Femur (tissue), 1 donor: ENCODE measurements around the gene DLGAP4.
"Not testable (repeated sequence)": the region's sequence is repeated elsewhere in the genome, so short reads cannot be mapped to it uniquely, and the experiment has no call there.

Experiments
- DNase-seq: peaks from one replicate; pipeline ENCODE4 v3.0.0-alpha.2; 2017

The DLGAP4 gene

DNA sequence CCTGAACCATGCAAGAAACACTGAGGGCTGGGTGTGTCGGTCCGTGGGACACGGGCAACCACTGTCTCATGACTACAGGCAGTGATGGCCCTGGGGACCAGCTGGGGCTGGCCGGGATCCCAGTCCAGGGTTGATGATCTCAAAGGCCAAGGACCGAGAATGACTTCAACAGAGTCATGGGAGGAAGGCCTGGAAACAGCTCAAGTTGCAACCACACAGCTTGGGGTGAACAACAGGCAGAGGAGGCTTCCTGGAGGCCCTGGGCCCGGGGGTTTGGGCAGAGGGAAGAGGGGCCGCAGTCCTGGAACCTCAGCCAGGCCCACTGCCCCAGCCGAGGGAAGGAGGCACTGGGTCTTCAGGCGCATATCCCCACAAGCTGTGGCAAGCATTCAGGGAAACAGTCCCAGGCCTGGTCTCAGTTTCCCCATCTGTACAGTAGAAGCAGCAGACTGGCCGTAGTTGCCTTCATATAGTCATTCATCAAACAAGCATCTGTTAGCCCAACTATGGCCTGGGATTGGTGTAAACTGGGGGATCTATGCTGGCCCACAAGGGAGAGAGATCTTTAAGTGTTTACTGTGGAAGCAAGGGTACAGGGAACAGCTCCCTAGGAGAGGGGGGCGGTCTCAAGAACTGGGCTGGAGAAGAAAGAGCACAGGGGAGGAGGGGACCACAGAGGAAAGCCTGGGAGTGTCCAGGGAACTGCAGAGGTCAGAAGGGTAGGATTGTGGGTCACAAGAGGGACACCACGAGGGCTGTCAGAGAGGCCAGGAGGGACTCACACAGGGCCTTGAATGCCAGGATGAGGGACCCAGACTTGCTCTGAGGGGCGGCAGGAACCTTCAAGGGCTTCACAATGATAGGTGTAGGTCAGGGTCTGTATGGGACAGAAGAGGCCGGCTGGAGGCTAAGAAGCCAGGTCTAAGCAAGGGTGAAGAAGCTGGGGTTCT is 237.3 kb downstream of the DLGAP4 start:
- peak; percentile 74 for DNase-seq

DNA sequence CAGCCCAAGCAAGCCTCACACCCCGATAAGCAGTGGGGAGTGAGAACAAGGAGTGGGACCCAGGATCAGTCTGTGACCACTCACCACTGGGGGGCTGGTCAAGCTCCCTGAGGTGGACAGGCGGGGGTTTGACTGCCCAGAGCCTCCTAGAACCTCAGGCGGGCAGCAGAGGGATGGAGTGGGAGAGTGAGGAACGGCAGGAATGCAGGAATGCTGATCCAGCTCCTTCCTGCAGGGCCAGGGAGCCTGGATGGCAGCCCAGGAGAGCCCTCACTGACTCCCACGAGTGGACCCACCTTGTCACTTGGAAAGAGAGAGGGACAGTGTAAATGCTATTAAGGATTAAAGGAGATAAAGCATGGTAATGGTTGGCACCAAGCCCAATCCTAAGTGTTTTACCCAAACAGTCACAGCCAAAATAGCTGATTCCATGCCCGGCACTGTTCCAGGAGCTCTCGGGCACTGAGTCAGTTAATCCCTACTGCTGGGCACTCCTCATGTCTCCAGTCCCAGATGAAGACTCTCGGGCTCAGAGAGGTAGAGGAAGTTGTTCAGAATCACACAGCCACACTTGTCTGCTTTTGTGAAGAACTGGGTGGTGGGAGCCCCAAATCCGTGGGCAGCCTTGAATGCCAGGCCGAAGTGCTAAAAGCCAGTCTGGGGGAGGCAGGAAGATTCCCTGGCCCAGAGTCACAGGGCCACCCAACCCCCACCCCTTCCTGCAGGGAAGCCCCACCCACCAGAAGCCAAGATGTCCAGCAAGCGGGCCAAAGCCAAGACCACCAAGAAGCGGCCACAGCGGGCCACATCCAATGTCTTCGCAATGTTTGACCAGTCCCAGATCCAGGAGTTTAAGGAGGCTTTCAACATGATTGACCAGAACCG is 238.2 kb downstream of the DLGAP4 start:
- no peak for DNase-seq

DNA sequence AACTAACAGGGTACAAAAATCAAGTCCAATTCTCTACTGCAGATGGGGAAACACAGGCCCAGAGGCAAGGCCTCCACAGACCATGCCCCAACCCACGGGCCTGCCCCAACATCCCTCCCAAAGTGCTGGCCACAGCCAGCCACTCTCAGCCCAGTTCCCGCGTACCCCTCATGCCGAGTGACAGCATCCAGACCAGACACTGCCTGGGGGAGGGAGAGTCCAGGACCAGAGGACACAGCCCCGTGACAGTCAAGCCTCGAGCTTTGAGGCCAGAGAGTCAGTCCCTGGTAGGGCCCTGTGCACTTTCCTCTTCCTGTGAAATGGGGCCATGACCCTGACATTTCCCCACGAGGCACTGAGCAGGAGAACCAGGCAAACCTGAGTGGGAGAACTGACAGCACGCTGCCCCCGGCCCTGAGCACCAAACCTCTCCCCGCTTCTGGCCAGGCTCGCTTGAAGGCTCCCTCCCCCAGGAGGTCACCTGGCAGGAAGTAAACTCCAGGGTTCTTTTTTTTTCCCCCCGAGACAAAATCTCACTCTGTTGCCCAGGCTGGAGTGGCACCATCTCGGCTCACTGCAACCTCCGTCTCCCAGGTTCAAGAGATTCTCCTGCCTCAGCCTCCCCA is 240.1 kb downstream of the DLGAP4 start:
- no peak for DNase-seq

DNA sequence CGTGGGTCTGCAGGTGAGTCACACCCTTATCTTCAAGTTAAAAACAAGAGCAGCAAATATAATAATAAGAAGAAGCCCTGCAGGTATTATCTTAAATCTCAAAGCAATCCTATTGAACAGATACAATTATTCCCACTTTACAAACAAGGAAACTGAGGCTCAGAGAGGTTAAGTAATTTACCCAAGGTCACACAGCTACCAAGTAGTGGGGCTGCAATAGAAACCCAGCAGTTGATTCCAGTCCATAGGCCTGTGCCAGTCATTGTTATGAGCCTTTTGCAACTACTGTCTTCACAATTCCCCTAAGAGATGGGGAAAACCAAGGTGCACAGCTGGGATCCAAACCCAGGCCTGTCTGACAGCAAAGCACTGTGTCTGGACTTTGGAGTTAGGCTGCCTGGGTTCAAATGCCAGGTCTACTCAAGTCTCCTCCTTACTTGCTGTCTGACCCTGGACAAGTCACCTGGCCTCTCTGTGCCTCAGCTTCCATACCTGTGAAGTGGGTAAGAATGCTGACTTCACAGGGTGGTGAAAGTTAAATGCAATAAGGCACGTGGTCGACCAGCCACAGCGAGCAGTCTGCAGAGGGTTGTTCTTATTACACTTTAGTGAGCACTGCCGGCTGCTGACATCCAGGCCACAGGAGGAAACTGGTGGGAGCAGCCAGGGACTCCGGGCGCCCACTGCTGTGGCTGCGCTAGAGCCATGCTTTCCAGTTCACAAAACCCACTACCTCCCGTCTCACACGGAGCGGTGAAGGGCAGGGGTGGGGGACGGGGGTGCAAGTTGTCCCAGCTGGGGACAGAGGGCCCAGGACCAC is 241.3 kb downstream of the DLGAP4 start:
- no peak for DNase-seq

DNA sequence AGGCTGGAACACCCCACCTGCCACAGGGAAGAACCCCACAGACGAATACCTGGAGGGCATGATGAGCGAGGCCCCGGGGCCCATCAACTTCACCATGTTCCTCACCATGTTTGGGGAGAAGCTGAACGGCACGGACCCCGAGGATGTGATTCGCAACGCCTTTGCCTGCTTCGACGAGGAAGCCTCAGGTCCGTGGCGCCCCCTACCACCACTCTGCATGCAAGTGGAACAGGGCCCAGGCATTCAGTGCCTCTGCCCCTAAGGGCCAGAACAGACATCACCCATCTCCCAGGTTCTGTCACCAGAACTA is 241.8 kb downstream of the DLGAP4 start:
- no peak for DNase-seq

DNA sequence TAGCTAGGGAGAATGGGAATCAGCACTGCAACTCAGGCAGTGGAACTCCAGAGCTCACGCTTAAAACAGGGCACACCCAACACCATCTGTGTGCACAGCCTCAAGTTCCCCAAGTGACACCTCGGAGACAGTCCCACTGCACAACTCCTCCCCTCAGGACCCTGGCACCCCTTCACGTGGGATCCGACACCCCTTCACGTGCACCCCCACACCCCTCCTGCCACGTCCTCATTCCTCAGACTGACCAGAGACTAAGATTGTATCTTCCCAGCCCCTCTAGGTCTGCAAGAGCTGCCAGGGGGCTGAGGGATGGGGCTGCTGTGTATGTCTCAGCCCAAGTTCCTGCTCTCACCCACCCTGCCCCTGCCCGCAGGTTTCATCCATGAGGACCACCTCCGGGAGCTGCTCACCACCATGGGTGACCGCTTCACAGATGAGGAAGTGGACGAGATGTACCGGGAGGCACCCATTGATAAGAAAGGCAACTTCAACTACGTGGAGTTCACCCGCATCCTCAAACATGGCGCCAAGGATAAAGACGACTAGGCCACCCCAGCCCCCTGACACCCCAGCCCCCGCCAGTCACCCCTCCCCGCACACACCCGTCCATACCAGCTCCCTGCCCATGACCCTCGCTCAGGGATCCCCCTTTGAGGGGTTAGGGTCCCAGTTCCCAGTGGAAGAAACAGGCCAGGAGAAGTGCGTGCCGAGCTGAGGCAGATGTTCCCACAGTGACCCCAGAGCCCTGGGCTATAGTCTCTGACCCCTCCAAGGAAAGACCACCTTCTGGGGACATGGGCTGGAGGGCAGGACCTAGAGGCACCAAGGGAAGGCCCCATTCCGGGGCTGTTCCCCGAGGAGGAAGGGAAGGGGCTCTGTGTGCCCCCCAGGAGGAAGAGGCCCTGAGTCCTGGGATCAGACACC is 242.8 kb downstream of the DLGAP4 start:
- no peak for DNase-seq

DNA sequence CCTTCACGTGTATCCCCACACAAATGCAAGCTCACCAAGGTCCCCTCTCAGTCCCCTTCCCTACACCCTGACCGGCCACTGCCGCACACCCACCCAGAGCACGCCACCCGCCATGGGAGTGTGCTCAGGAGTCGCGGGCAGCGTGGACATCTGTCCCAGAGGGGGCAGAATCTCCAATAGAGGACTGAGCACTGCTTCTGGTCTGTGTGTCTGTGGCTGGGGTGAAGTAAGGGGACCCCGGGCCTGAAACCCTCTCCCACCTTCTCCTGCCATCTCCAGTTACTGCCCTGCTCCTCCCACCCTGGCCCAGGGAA is 243.4 kb downstream of the DLGAP4 start:
- DNase-seq = no peak

DNA sequence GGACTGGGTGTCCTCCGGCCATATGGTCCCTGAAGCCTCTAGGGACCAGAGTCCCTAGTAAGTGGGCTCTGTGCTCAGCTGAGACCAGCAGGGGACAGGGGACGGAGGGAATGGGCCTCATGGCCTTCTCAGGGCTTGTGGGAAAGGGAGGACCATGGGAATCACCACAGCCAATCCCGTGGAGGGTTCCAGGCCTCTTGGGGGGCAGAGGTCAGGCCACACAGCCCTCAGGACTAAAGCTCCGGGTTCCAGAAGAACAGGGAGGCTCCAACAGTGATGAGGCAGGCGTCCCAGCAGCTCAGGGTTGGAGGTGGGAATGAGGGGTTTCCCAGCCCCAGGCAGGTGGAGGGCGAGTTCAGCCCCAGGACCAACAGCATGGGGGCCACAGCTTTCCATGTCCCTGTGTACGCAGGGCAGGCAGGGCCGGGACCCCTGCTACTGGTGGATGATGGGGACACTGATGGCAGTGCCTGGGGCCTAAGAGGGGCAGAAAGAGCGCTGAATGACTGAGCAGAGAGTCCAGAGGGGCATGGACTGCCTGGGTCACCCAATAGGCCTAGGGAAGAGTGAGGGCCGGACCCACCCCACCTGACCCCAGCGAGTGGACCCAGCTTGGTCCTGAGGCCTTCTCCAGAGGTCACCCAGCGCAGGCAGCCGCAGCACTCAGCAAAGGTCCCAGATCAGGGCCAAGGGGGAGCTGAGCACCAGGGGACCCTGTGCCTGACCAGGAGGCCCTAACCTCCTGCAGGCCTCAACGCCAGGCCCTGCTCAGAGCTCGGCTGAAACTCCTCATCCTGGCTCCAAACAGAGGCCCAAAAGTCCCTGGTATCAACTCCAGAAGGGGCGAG is 244.0 kb downstream of the DLGAP4 start:
- DNase-seq = no peak

DNA sequence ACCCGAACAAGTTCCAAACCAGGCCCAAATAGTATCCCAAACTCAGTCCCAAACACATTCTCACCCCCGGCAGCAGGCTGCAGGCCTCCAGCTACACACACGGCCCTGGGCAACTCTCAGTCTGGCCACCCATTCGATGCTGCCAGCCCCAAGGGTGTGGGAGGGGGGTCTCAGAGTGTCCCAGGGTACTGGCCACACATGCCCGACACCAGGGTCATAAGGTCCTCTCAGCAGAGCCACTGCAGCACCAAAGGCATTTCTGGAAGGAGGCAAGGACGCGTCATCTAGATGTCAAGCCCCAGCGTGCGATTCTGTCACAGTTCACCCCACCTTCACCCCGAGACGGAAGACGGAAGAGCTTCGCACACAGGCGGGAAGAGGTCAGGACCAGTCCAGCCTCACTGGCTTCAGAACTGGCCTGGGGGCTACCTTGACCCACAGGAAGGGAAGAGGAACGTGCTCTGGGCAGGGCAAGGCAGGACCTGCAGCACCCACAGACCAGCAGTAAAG is 244.7 kb downstream of the DLGAP4 start:
- DNase-seq = no peak

DNA sequence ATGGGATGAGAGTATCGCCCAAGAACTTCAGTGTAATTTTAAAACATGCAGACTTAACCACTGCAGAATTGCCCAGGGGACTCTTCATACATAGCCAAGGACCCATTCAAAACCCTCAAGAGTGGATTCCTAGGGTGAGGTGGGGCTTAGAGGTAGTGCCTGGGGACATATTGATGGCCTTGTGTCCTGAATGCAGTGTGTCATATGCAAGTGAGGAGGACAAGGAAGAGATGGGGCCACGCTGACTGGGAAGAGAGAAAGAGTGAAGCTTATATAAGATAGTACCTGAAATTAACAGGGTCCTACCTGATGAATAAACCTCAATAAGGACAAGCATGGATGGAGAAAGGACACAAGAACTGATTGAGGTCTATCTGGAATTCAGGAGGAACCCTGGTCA is 249.1 kb downstream of the DLGAP4 start:
- DNase-seq = no peak

DNA sequence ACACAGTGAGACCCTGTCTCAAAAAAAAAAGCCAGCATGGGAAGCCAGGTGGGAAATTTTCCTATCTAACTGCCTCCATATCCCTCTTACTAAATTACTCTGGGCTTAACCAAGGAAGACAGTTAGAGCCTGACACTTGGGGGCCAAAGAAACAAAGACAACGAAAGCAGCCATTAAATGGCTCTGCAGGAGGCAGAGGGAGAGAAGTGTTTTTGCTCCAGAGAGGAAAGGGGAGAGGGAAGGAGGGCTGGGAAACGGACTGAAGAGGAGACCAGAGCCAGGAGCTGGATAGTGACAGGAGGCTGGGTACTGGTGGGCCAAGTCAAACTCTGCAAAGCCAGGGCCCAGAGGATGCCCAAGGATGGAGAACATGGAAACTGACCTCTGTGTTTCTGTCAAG is 256.6 kb downstream of the DLGAP4 start:
- DNase-seq = no peak

DNA sequence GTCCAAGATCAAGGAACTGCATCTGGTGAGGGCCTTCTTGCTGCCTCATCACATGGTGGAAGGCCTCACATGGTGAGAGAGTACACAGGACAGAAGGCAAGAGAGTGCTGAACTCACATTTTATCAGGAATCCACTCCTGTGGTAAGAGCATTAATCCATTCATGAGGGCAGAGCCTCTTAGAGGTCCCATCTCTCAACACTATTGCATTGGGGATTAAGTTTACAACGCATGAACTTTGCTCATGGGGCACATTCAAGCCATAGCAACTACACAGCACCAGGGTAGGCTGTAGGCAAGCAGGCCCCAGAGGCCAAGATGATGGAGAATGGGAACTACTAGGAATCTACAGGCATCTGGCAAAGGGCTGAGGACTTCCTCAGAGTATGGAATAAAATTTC is 257.2 kb downstream of the DLGAP4 start:
- no peak for DNase-seq

DNA sequence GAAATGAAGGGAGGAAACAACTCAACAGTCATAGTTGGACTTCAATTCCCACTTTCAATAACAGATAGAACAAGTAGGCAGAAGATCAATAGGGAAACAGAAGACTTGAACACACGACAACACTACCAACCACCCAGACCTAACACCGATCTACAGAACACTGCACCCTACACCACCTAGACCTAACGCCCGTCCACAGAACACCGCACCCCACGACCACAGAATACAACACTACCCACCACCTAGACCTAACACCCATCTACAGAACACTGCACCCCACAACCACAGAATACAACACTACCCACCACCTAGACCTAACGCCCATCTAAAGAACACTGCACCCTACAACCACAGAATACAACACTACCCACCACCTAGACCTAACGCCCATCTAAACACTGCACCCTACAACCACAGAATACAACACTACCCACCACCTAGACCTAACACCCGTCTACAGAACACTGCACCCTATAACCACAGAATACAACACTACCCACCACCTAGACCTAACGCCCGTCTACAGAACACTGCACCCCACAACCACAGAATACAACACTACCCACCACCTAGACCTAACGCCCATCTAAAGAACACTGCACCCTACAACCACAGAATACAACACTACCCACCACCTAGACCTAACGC is 258.1 kb downstream of the DLGAP4 start:
- DNase-seq = not testable (repeated sequence)

DNA sequence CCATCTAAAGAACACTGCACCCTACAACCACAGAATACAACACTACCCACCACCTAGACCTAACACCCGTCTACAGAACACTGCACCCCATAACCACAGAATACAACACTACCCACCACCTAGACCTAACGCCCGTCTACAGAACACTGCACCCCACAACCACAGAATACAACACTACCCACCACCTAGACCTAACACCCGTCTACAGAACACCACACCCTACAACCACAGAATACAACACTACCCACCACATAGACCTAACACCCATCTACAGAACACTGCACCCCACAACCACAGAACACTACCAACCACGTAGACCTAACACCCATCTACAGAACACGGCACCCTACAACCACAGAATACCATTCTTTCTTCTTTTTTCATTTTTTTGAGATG is 258.6 kb downstream of the DLGAP4 start:
- DNase-seq = not testable (repeated sequence)

DNA sequence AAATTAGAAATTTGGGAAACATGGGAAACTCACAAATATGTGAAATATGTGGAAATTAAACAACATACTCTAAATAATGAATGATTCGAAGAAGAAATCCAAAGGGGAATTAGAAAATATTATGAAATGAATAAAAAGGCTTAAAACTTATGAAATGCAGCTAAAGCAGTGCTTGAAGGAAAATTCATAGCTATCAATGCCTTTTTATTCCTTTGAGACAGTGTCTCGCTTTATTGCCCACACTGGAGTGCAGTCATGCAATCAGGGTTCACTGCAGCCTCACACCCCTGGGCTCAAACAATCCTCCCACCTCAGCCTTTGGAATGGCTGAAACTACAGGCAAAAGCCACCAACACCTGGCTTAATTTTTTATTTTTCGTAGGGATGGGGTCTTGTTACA is 259.4 kb downstream of the DLGAP4 start:
- no peak for DNase-seq

DNA sequence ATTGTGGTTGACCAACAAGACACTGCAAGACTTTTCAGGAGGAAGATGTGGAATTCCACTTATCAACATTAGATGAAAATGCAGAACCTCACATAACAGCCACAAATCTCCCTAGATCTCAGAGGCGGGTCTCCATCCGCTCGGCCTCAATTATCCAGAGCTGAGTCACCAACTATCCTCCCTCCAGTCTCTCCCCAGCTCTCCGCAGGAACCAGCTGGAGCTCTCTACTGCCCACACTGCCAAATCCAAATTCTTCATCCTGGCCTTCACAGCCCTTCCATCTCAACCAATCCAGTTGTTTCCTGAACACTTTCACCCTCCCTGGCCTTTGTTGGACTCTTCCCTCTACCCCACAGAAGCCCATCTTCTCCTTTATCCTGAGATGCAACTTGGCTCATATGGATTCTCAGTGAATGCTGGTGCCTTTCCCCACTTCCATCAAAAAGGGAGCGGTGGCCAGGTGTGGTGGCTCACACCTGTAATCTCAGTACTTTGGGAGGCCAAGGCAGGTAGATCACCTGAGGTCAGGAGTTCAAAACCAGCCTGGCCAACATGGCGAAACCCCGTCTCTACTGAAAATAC is 263.8 kb downstream of the DLGAP4 start:
- no peak for DNase-seq

DNA sequence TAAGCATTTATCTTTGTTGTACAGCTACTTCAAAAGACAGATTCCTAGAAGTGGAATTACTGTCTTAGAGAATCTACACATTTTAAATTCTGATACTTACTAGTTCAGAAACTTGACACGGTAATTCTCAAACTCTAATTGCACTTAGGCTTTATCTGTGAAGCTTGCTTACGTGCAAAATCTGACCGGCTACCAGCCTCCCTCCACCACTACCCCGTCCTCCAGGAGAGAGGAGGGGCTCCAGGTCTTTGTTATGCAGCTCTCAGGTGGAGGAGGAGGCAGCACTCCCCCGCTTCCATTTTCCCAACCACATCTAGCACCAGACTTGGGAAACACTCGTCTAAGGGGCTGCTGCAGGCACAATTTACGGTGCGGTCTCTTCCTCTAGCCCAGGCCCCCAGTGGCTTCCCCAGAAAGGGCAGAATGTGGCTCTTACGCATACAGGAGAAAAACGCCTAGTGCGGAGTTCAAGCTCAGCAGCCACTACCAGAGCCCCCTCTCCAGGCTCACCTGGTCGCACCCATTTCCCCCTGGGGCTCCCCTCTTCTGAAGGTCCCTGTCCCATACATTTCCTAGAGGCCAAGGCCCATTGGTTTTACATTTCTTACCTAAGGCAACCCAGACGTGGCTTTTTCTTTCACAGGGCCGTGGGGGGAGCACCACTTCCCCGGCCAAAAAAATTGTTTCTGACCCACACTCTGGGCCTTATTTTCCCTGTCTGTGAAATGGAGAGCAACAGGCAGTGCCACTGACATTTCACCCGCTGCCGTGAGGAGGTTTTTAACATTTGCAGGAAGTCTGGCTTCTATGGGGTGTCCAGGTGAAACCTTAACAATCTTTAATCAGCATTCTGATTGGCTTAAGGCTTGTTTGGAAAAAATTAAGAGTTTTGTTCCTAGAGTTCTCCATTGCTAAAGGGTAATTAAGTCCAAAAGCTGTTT is 265.7 kb downstream of the DLGAP4 start:
- no peak for DNase-seq

DNA sequence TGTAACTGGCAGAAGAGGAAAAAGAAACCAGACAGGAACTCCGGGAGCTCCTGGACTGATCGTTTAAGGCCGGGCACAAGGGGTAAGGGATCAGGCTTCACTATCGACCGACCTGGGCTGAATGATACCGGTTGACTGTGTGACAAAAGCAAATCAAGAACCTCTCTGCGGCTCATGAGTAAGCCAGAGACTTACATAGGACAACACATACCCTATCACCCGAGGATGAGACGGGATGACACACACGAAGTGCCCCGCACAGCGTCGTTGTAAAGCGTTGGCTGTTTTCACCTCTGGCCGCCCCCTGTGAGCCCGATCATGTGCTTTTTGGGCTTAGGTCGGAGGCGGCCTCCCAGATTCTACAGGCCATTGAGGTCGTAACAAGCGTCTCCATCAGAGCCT is 266.6 kb downstream of the DLGAP4 start:
- no peak for DNase-seq
